Measurements from ENCODE around the gene BTD.
A peak's percentile ranks its signal among the peaks of the same experiment; 100 is the strongest.

The BTD gene

GRCh38 chr3:15630646-15631350, 29.3 kb downstream of the BTD start:
- Histone ChIP-seq H3F3A (ENCODE audit: insufficient read depth) (no peaks in the 10 kb centered on the region), H3K36me3 (ENCODE audit: low read length) (no peaks in the 10 kb centered on the region), H2AFZ (ENCODE audit: low read depth, low read length, severe bottlenecking) (no peak overlapping the region), H3K79me2 (ENCODE audit: insufficient read depth, low read length) (no peaks in the 10 kb centered on the region), H3K4me2 (ENCODE audit: low read depth, low read length, poor library complexity, severe bottlenecking) (peak overlapping the region; percentile 17), H4K20me1 (ENCODE audit: low read depth, low read length) (no peaks in the 10 kb centered on the region), H3K27me3 (ENCODE audit: low read length) (no peaks in the 10 kb centered on the region), H3K9me3 (ENCODE audit: insufficient read depth, low read length) (no peaks in the 10 kb centered on the region), H3K9ac (ENCODE audit: low read length) (no peak overlapping the region), H3K27ac (ENCODE audit: low read depth, low read length) (no peak overlapping the region), H3K4me3 (ENCODE audit: insufficient read depth, low read length, poor library complexity, severe bottlenecking) (no peak overlapping the region), H3K9me2 (replicated peaks; ENCODE audit: insufficient read depth, low read length) (no peaks in the 10 kb centered on the region)
- no peak for TF ChIP-seq EZH2phosphoT487 (conservative IDR thresholded peaks at IDR 0.05; ENCODE audit: low read length)
- TF ChIP-seq CTCF (IDR thresholded peaks at IDR 0.05; ENCODE audit: insufficient read depth, low read length, poor library complexity, severe bottlenecking), result no peak

GRCh38 chr3:15631426-15632211, 30.1 kb downstream of the BTD start:
- no peaks in the 10 kb centered on the region for H3F3A ChIP-seq (ENCODE audit: insufficient read depth)
- no peaks in the 10 kb centered on the region for H3K9me3 ChIP-seq (ENCODE audit: insufficient read depth, low read length)
- TF ChIP-seq EZH2phosphoT487 (conservative IDR thresholded peaks at IDR 0.05; ENCODE audit: low read length) (no peak), CTCF (IDR thresholded peaks at IDR 0.05; ENCODE audit: insufficient read depth, low read length, poor library complexity, severe bottlenecking) (no peak)
- H3K27ac ChIP-seq (ENCODE audit: low read depth, low read length), result no peak overlapping the region
- H3K9me2 ChIP-seq (replicated peaks; ENCODE audit: insufficient read depth, low read length), result no peaks in the 10 kb centered on the region
- no peaks in the 10 kb centered on the region for H3K27me3 ChIP-seq (ENCODE audit: low read length)
- no peak overlapping the region for H3K4me2 ChIP-seq (ENCODE audit: low read depth, low read length, poor library complexity, severe bottlenecking)
- no peaks in the 10 kb centered on the region for H3K79me2 ChIP-seq (ENCODE audit: insufficient read depth, low read length)
- H2AFZ ChIP-seq (ENCODE audit: low read depth, low read length, severe bottlenecking), result no peak overlapping the region
- H3K36me3 ChIP-seq (ENCODE audit: low read length), result no peaks in the 10 kb centered on the region
- no peak overlapping the region for H3K9ac ChIP-seq (ENCODE audit: low read length)
- no peak overlapping the region for H3K4me3 ChIP-seq (ENCODE audit: insufficient read depth, low read length, poor library complexity, severe bottlenecking)
- no peaks in the 10 kb centered on the region for H4K20me1 ChIP-seq (ENCODE audit: low read depth, low read length)

GRCh38 chr3:15632212-15632580, 30.7 kb downstream of the BTD start:
- H2AFZ ChIP-seq (ENCODE audit: low read depth, low read length, severe bottlenecking), result no peak overlapping the region
- H3K4me2 ChIP-seq (ENCODE audit: low read depth, low read length, poor library complexity, severe bottlenecking), result no peak overlapping the region
- H3F3A ChIP-seq (ENCODE audit: insufficient read depth), result no peaks in the 10 kb centered on the region
- no peaks in the 10 kb centered on the region for H3K79me2 ChIP-seq (ENCODE audit: insufficient read depth, low read length)
- TF ChIP-seq EZH2phosphoT487 (conservative IDR thresholded peaks at IDR 0.05; ENCODE audit: low read length), result no peak
- TF ChIP-seq CTCF (IDR thresholded peaks at IDR 0.05; ENCODE audit: insufficient read depth, low read length, poor library complexity, severe bottlenecking), result no peak
- no peak overlapping the region for H3K9ac ChIP-seq (ENCODE audit: low read length)
- no peaks in the 10 kb centered on the region for H3K36me3 ChIP-seq (ENCODE audit: low read length)
- H3K27ac ChIP-seq (ENCODE audit: low read depth, low read length), result no peak overlapping the region
- no peaks in the 10 kb centered on the region for H3K27me3 ChIP-seq (ENCODE audit: low read length)
- no peak overlapping the region for H3K4me3 ChIP-seq (ENCODE audit: insufficient read depth, low read length, poor library complexity, severe bottlenecking)
- no peaks in the 10 kb centered on the region for H3K9me2 ChIP-seq (replicated peaks; ENCODE audit: insufficient read depth, low read length)
- H4K20me1 ChIP-seq (ENCODE audit: low read depth, low read length), result no peaks in the 10 kb centered on the region
- H3K9me3 ChIP-seq (ENCODE audit: insufficient read depth, low read length), result no peaks in the 10 kb centered on the region
